ENCODE data around the gene IL17REL.

The IL17REL gene

GRCh38 chr22:49954354-49954753 is 58.2 kb downstream of the IL17REL start:
- no peaks in the 10 kb centered on the region for H3K9me3 Mint-ChIP-seq
- no peak for DNase-seq
- no peak for TF ChIP-seq CTCF (IDR thresholded peaks at IDR 0.05)
- H3K27ac Mint-ChIP-seq = no peak overlapping the region
- peaks cover 32% of the 10 kb centered on the region for H3K4me1 Mint-ChIP-seq
- H3K4me3 Mint-ChIP-seq = no peak overlapping the region
- H3K36me3 Mint-ChIP-seq (ENCODE audit: low read depth) = no peaks in the 10 kb centered on the region
- no peaks in the 10 kb centered on the region for H3K27me3 Mint-ChIP-seq (ENCODE audit: low read depth, poor library complexity)

GRCh38 chr22:49953680-49954344 is 58.8 kb downstream of the IL17REL start:
- Mint-ChIP-seq H3K4me1 (peaks cover 27% of the 10 kb centered on the region), H3K9me3 (no peaks in the 10 kb centered on the region), H3K27ac (no peak overlapping the region), H3K27me3 (ENCODE audit: low read depth, poor library complexity) (no peaks in the 10 kb centered on the region), H3K4me3 (no peak overlapping the region), H3K36me3 (ENCODE audit: low read depth) (no peaks in the 10 kb centered on the region)
- no peak for DNase-seq
- no peak for TF ChIP-seq CTCF (IDR thresholded peaks at IDR 0.05)

- Mint-ChIP-seq H3K4me3 (no peak overlapping the region), H3K4me1 (peaks cover 20% of the 10 kb centered on the region), H3K27ac (no peak overlapping the region), H3K9me3 (no peaks in the 10 kb centered on the region), H3K27me3 (ENCODE audit: low read depth, poor library complexity) (no peaks in the 10 kb centered on the region), H3K36me3 (ENCODE audit: low read depth) (no peaks in the 10 kb centered on the region)
- no peak for TF ChIP-seq CTCF (IDR thresholded peaks at IDR 0.05)
- no peak for DNase-seq
Observed at GRCh38 chr22:49953027-49953679, 59.4 kb downstream of the IL17REL start.

GRCh38 chr22:49951986-49952896 is 60.3 kb downstream of the IL17REL start:
- Mint-ChIP-seq H3K36me3 (ENCODE audit: low read depth) (no peaks in the 10 kb centered on the region), H3K27ac (peak overlapping the region; percentile 89), H3K4me3 (no peak overlapping the region), H3K4me1 (peaks cover 17% of the 10 kb centered on the region), H3K9me3 (no peaks in the 10 kb centered on the region), H3K27me3 (ENCODE audit: low read depth, poor library complexity) (no peaks in the 10 kb centered on the region)
- TF ChIP-seq CTCF (IDR thresholded peaks at IDR 0.05) = no peak
- DNase-seq = no peak

GRCh38 chr22:49951678-49951985 is 60.9 kb downstream of the IL17REL start:
- TF ChIP-seq CTCF (IDR thresholded peaks at IDR 0.05) = no peak
- Mint-ChIP-seq H3K9me3 (no peaks in the 10 kb centered on the region), H3K4me1 (peaks cover 20% of the 10 kb centered on the region), H3K27me3 (ENCODE audit: low read depth, poor library complexity) (no peaks in the 10 kb centered on the region), H3K36me3 (ENCODE audit: low read depth) (no peaks in the 10 kb centered on the region), H3K27ac (no peak overlapping the region), H3K4me3 (no peak overlapping the region)
- DNase-seq = no peak
